ENCODE measurements around the gene CSNK1G3.

The CSNK1G3 gene

GRCh38 chr5:123651234-123651633 lies 139.3 kb downstream of the CSNK1G3 start:
- no peak for DNase-seq

- no peak for DNase-seq
Measured at GRCh38 chr5:123659011-123659410, 147.0 kb downstream of the CSNK1G3 start.

- DNase-seq, result no peak
Measured at GRCh38 chr5:123659495-123659894, 147.5 kb downstream of the CSNK1G3 start.

DNA sequence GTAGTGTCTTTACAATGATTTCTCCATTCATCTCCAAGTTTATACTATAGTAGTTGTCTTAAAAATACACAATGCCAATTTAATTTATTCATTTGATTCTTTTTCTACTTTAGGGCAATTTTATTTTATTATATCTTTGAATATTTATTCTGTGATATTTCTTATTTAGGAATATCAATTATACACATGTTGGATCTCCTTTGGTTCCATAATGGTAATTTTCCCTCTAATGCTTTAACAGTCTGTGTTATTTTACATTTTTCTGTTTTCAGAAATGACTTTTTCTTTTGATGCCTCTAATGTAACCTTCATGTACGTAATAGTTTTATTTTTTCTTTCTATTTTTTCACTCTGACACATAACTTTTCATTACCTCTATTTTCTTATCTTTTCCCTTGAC lies 153.0 kb downstream of the CSNK1G3 start:
- no peak for DNase-seq

DNA sequence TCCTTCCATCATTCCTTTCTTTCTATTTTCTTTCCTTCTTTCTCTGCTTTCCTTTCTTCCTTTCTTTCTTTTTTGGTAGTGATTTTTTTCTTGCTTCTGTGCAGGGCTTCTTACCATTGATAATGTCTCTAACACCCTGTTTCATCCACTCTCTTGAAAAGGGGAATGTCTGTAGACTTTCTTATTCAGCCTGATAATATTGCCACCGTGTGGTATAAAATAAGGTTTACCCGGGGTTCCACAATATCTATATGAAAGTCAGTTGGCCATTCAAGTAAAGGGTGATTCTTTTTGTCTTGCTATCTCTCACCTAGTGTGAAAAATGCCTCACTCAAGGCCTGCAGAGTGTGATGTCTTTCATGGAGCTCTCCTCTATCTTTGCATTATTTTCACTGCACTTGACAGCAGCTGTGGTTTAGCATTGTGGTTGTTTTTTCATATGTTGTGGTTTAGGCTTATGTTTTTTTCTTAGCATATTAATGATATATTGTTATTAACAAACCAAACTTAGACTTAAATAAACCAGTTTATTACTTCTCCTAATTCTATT lies 153.9 kb downstream of the CSNK1G3 start:
- DNase-seq, result peak in 1 of 2 experiments; percentile 9

Measured in Kasumi-1 (cell line).